ENCODE data around the gene C6orf62.

- TF ChIP-seq EZH2phosphoT487 (IDR thresholded peaks at IDR 0.05; ENCODE audit: unreplicated experiment) (no peak), STAT1 (IDR thresholded peaks at IDR 0.05; ENCODE audit: unreplicated experiment) (no peak), NANOG (IDR thresholded peaks at IDR 0.05; ENCODE audit: borderline replicate concordance) (no peak)
Observed at GRCh38 chr6:24660105-24660504, 58.8 kb downstream of the C6orf62 start.
